CD1c-positive myeloid dendritic cell (primary cell): ENCODE measurements around the gene CMTM5.
"Not testable (repeated sequence)": the region's sequence is repeated elsewhere in the genome, so short reads cannot be mapped to it uniquely, and the experiment has no call there.

Experiments
- DNase-seq: peaks from one replicate; pipeline ENCODE4 v3.0.0-alpha.2; 2016; ENCODE audit errors: extremely low spot score

The CMTM5 gene

GRCh38 chr14:23378612-23379220 lies 1.9 kb downstream of the CMTM5 start:
- no peak for DNase-seq

GRCh38 chr14:23379366-23380196 lies 2.7 kb downstream of the CMTM5 start:
- peak; percentile 55 for DNase-seq

GRCh38 chr14:23380197-23380914 lies 3.5 kb downstream of the CMTM5 start:
- no peak for DNase-seq

GRCh38 chr14:23380976-23381375 lies 4.1 kb downstream of the CMTM5 start:
- DNase-seq = no peak

- no peak for DNase-seq
Observed at GRCh38 chr14:23381871-23382270, 5.0 kb downstream of the CMTM5 start.

- DNase-seq = no peak
Observed at GRCh38 chr14:23382276-23382675, 5.4 kb downstream of the CMTM5 start.

GRCh38 chr14:23382731-23383440 lies 6.0 kb downstream of the CMTM5 start:
- DNase-seq = no peak

GRCh38 chr14:23384364-23385080 lies 7.7 kb downstream of the CMTM5 start:
- no peak for DNase-seq

GRCh38 chr14:23385244-23385641 lies 8.4 kb downstream of the CMTM5 start:
- no peak for DNase-seq

GRCh38 chr14:23385642-23386265 lies 8.9 kb downstream of the CMTM5 start:
- no peak for DNase-seq

GRCh38 chr14:23386266-23386657 lies 9.4 kb downstream of the CMTM5 start:
- not testable (repeated sequence) for DNase-seq

GRCh38 chr14:23386999-23387398 lies 10.2 kb downstream of the CMTM5 start:
- DNase-seq = no peak

GRCh38 chr14:23387916-23388882 lies 11.4 kb downstream of the CMTM5 start:
- DNase-seq = no peak

GRCh38 chr14:23388996-23389395 lies 12.2 kb downstream of the CMTM5 start:
- DNase-seq = no peak

GRCh38 chr14:23389396-23389795 lies 12.6 kb downstream of the CMTM5 start:
- no peak for DNase-seq

- DNase-seq = not testable (repeated sequence)
Observed at GRCh38 chr14:23389871-23390270, 13.0 kb downstream of the CMTM5 start.

- DNase-seq = no peak
Observed at GRCh38 chr14:23392613-23393012, 15.8 kb downstream of the CMTM5 start.

GRCh38 chr14:23396126-23396525 lies 19.3 kb downstream of the CMTM5 start:
- no peak for DNase-seq

GRCh38 chr14:23396781-23397407 lies 20.0 kb downstream of the CMTM5 start:
- DNase-seq = no peak
